Left ventricle myocardium superior (tissue), 1 donor: ENCODE results near the gene EDN3. TPM values are rescaled to one million over a fixed set of nuclear protein-coding genes. Genes with fewer than 3 reads are reported as not detected.
"Not testable (repeated sequence)": the region's sequence is repeated elsewhere in the genome, so short reads cannot be mapped to it uniquely, and the experiment has no call there.

ENCODE experiments used
- ATAC-seq: fragments of 200-7000 bp; cut with Tn5 transposase; one replicate; pipeline ENCODE4 v1.9.1; 2020; ENCODE audit warnings: mild to moderate bottlenecking, moderate library complexity
- DNase-seq: peaks from one replicate; pipeline ENCODE4 v3.0.0-alpha.2; 2020
- intact Hi-C: fragments of 100-400 bp; cut with micrococcal nuclease; formaldehyde crosslinking; loops from one replicate; pipeline ENCODE4 v1.11.0; 2022
- total RNA-seq: library from RNA; stranded (reverse); fragmentation: NEBNext Ultra II Directional; extraction: Animal tissue kit (Norgen Biotek cat#: 25700); gene quantifications from one replicate; pipeline ENCODE4 v1.2.1, GENCODE V29; 2021
- donor health status: DM: no; HTN: yes; CAD: no; lungs with severe emphysema.

Gene EDN3
- total RNA-seq, 1 donor from 2014 or later, result not detected

- ATAC-seq, result no peak
- intact Hi-C loops, result no loop called here
- no peak for DNase-seq
Measured at GRCh38 chr20:59331721-59332329, 31.4 kb downstream of the EDN3 start.

GRCh38 chr20:59333260-59333845 is 32.9 kb downstream of the EDN3 start:
- no peak for DNase-seq
- intact Hi-C loops, result no loop called here
- ATAC-seq, result no peak

- DNase-seq (no peak), ATAC-seq (no peak)
- intact Hi-C loops, result no loop called here
Measured at GRCh38 chr20:59333951-59334350, 33.5 kb downstream of the EDN3 start.

- intact Hi-C loops, result no loop called here
- ATAC-seq, result peak; percentile 42
- DNase-seq, result no peak
Measured at GRCh38 chr20:59334651-59335300, 34.4 kb downstream of the EDN3 start.

GRCh38 chr20:59335377-59335776 is 35.0 kb downstream of the EDN3 start:
- intact Hi-C loops, result no loop called here
- DNase-seq (no peak), ATAC-seq (no peak)

- no peak for ATAC-seq
- no peak for DNase-seq
- intact Hi-C loops, result no loop called here
Measured at GRCh38 chr20:59336540-59336939, 36.1 kb downstream of the EDN3 start.

GRCh38 chr20:59338444-59338843 is 38.0 kb downstream of the EDN3 start:
- ATAC-seq, DNase-seq, intact Hi-C loops: not testable (repeated sequence)

- ATAC-seq (no peak), DNase-seq (no peak)
- intact Hi-C loops, result no loop called here
Measured at GRCh38 chr20:59340201-59340885, 39.9 kb downstream of the EDN3 start.

- not testable (repeated sequence) for ATAC-seq
Measured at GRCh38 chr20:59341285-59342022, 41.0 kb downstream of the EDN3 start.

GRCh38 chr20:59342023-59342957 is 41.9 kb downstream of the EDN3 start:
- intact Hi-C loops, result no loop called here
- ATAC-seq, result no peak
- no peak for DNase-seq

More at GRCh38 chr20:59341285-59342022, 41.0 kb downstream of the EDN3 start:
- intact Hi-C loops, DNase-seq: not testable (repeated sequence)

- intact Hi-C loops, result no loop called here
- DNase-seq, result no peak
- ATAC-seq, result no peak
Measured at GRCh38 chr20:59346061-59346460, 45.6 kb downstream of the EDN3 start.

- intact Hi-C loops, result no loop called here
- DNase-seq, result no peak
- ATAC-seq, result no peak
Measured at GRCh38 chr20:59349277-59349676, 48.9 kb downstream of the EDN3 start.

- DNase-seq (no peak), ATAC-seq (no peak)
- intact Hi-C loops, result no loop called here
Measured at GRCh38 chr20:59350330-59351156, 50.1 kb downstream of the EDN3 start.

- ATAC-seq (no peak), DNase-seq (no peak)
- intact Hi-C loops, result no loop called here
Measured at GRCh38 chr20:59351157-59352040, 51.0 kb downstream of the EDN3 start.

- no peak for ATAC-seq
- DNase-seq, result no peak
- intact Hi-C loops, result no loop called here
Measured at GRCh38 chr20:59352541-59352940, 52.1 kb downstream of the EDN3 start.

- intact Hi-C loops, result no loop called here
- DNase-seq (no peak), ATAC-seq (no peak)
Measured at GRCh38 chr20:59352990-59353389, 52.6 kb downstream of the EDN3 start.

- ATAC-seq, result no peak
Measured at GRCh38 chr20:59354460-59354859, 54.0 kb downstream of the EDN3 start.

More at GRCh38 chr20:59354460-59354859, 54.0 kb downstream of the EDN3 start:
- DNase-seq, result no peak
- intact Hi-C loops, result no loop called here
